KBM-7 (cell line): Measurements from ENCODE around the gene FEM1C.

ENCODE experiments used
- DNase-seq: peaks from one replicate; pipeline ENCODE4 v3.0.0-alpha.2; 2015
- in situ Hi-C: fragments of 300-500 bp; cut with MboI; formaldehyde crosslinking; loops from 2 replicates; pipeline ENCODE4 v1.14.3; 2020; ENCODE audit warnings: low sequenced_read_pairs, low pct_unique_long_range_greater_than_20kb, mixed read lengths

FEM1C gene

GRCh38 chr5:115531787-115532367 lies 12.7 kb downstream of the FEM1C start:
- no peak for DNase-seq
- in situ Hi-C loops: no loop called here

DNA sequence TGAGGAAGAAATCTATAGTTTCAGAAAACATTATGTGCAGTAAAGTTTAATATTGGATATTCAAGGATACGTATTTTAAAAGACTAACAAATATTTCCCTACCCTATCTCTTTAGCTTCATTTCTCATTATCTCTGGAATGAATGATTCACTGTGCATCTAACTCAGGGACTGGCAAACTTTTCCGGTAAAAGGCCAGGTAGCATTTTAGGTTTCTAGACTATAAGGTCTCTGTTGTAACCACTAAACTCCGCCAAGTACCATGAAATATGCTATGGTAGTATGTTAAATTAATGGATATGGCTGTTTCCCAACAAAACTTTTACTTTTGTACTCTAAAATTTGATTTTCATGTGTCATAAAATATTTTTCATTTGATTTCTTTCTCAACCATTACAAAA lies 13.2 kb downstream of the FEM1C start:
- no peak for DNase-seq
- in situ Hi-C loops: no loop called here

- no peak for DNase-seq
- in situ Hi-C loops: no loop called here
These were observed 14.1 kb downstream of the FEM1C start for GRCh38 chr5:115530426-115530825.

DNA sequence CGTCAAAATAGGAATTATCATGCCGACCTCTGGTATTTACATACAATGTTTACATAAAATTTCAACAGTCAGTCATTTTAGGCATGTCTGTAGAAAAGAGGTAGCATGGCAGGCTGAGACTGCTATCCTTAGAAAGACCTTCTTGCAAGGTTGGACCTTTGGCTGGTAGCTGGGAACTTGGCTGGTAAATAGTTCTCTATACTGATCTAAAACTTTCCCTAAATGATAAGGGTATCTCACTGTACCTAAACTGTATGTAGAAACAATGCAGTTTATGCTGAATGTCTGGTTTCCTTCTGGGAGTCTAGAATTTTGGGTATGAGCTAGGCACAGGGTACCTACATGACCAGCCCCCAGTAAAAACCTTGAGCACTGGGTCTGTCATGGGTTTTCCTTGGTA lies 18.0 kb downstream of the FEM1C start:
- DNase-seq: no peak
- in situ Hi-C loops: no loop called here

DNA sequence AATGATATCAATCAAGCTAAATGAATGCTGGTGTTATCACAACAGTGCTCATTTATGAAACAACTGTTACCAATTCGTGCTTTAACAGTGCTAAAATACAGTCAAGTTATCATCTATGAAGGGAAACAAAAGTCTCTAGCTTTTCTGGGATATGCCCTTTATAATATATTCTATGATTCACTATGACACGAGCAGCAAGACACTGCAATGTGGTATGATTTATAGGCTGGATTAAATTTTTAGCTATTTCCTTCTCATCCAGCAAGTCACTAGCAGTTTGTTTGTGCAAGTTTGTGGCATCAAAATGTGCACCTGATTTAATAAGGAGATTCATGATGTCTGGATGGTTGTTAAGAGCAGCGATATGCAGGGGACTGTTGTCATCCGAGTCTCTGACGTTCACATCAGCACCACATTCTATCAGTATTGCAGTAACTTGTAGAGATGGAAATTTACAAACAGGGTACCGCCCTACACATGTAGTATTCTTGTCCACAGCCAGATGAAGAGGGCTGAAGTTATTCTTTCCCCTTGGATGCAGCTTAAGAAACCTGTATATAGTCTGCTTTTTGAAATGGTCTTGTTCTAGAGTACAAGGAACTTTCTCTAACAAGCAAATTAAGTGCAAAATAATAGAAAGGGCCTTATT lies 20.3 kb downstream of the FEM1C start:
- in situ Hi-C loops: no loop called here

DNA sequence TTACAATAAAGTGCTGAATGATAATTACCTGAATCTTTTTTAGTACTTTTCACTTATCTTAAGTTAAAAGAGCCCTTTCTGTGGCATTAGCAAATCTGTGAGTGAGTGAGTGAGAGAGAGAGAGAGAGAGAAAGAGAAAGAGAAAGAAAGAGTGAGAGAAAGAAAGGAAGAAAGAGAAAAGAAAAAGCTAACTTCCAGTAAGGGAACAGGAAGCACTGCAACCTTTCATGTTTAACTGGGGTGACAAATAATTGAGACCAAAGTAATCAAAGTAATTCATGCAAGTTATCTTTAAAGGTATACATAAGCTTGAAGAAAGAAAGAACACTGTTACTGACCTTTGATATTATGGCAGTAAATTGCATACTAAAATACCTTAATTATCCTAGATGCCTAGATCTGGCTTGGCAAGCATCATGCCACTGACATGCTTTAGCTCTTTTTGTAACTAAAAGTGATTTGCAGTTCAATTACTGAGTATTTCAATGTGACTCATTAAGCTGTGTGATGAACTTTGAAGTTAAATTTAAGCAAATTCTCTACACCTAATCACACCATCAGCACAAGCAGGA lies 21.7 kb downstream of the FEM1C start:
- in situ Hi-C loops: no loop called here
- DNase-seq: no peak

More for the DNA sequence above, 20.3 kb downstream of the FEM1C start:
- no peak for DNase-seq

GRCh38 chr5:115520191-115520590 lies 24.4 kb downstream of the FEM1C start:
- no peak for DNase-seq
- in situ Hi-C loops: no loop called here

GRCh38 chr5:115516372-115516771 lies 28.2 kb downstream of the FEM1C start:
- in situ Hi-C loops: no loop called here

GRCh38 chr5:115514220-115514619 lies 30.4 kb downstream of the FEM1C start:
- DNase-seq: no peak

More at GRCh38 chr5:115516372-115516771, 28.2 kb downstream of the FEM1C start:
- DNase-seq: no peak

DNA sequence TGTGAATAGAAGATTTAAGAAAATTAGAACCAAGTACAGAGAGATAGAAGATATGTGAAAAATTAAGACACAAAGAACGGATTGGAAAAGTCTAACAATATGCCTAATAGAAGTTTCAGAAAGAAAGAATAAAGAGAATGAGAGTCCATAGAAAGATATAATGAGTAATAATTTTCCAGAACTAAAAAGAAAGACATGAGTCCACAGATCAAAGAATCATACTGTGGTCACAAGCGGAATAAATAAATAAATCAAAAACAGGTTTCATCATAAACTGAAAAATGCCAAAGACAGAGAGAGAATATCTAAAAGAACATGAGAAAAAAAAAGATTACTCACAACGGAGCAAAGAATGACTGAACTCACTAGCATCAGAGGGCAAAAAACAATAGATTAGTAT lies 32.9 kb downstream of the FEM1C start:
- no peak for DNase-seq
- in situ Hi-C loops: no loop called here

More at GRCh38 chr5:115514220-115514619, 30.4 kb downstream of the FEM1C start:
- in situ Hi-C loops: no loop called here

DNA sequence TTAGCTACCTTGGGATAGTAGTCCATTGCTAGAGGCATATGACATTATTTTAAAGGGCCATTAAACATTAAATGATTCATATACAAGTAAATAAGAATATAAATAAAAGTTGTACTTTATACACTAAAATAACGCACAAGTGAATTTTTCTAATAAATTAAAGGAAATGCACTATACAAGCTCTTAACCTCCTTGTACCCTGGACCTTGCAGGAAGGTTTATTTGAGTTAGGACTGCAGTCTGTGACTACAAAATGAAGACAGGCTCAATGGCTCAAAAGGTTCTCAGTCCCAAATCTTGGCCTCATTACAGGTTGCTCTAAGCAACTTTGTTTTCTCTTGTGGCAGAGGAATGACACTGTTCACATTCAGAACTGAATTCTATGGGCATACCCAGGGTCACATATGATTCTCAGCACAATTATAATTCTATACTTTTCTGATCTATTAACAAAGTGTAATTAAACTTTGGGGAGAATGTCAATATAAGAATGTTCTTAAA lies 34.4 kb downstream of the FEM1C start:
- in situ Hi-C loops: no loop called here

DNA sequence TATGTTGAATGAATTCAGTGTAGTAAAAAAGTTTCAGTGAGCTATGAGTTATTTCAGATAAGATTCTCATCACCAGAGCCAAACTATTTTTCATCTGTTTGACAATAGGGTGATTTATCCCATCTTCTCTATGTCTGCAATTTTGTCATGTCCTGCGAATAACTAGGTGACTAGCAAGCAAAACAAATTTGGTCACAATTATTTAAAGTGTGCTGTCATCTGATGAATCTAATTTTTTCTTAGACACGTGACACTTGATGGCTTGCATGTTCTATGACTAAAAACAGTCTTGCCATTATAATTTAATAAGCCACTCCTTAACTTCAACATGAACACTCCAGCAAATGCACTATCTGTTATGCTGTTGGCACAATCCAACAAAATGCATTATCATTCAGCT lies 35.0 kb downstream of the FEM1C start:
- in situ Hi-C loops: no loop called here
- no peak for DNase-seq

More for the DNA sequence above, 34.4 kb downstream of the FEM1C start:
- no peak for DNase-seq

DNA sequence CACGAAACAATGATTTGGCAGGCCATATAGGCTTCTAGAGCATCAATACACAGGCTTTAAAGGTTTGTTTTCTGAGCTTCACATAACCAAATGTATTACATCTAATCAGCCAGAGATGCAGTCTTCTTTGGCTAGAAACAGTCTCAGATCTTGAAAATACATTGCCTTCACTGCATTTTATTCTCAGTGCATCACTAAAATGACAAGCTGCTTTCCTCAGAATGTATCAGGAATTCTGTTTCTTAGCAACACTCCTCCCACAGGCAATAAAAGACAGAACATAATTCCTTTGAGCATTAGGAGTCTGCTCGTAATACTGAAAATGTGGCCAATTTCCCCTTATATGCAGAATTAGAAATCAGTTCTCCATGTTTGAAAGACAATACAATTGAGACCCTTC lies 36.9 kb downstream of the FEM1C start:
- no peak for DNase-seq
- in situ Hi-C loops: no loop called here

GRCh38 chr5:115503420-115503819 lies 41.2 kb downstream of the FEM1C start:
- DNase-seq: no peak
- in situ Hi-C loops: no loop called here

GRCh38 chr5:115501464-115502210 lies 42.9 kb downstream of the FEM1C start:
- DNase-seq: no peak
- in situ Hi-C loops: no loop called here

DNA sequence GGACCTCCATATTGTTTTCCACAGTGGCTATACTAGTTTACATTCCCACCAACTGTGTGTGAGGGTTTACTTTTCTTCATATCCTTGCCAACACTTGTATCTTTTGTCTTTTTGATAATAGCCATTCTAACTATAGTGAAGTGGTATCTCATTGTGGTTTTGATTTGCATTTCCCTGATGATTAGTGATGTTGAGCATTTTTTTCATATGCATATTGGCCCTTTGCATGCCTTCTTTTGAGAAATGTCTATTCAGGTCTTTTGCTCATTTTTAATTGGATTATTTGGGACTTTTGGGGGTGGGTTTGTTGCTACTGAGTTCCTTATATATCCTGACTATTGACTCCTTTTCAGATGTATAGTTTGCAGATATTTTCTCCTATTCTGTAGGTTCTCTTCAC lies 44.4 kb downstream of the FEM1C start:
- in situ Hi-C loops: no loop called here
- no peak for DNase-seq

GRCh38 chr5:115496936-115497576 lies 47.5 kb downstream of the FEM1C start:
- in situ Hi-C loops: no loop called here
- no peak for DNase-seq

DNA sequence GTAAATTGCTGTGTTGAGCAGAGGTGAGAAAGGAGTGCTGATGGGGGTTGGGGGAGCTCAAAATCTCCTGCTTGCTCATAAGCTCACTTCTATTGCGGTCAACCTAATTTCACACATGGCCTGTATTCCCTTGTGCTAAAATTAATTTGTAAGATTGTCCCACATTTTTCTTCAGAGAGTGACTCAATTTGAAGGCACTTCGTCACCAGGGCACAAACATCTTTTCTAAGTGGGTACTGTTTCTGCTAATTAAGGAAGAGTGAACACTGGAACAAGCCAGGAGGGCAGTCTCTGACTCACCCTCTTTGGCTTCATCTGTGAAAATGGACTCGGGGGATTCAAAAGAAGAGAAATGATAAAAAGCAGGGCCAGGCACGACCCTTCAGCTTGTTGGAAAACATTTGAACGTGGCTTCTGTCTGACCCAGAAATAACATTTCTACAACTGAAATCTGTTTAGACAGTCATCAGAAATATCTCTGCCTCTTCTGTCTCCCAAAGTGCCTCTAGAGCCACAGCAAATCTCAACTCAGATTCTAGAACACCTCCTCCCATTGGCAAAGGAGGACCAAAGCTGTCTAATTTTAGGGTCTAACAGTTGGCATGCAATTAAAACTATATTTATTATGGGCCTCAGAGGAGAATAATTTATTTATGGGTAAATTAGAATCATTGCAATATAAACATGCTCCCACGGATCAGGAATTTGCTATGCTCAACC lies 49.8 kb downstream of the FEM1C start:
- in situ Hi-C loops: no loop called here
- DNase-seq: no peak

DNA sequence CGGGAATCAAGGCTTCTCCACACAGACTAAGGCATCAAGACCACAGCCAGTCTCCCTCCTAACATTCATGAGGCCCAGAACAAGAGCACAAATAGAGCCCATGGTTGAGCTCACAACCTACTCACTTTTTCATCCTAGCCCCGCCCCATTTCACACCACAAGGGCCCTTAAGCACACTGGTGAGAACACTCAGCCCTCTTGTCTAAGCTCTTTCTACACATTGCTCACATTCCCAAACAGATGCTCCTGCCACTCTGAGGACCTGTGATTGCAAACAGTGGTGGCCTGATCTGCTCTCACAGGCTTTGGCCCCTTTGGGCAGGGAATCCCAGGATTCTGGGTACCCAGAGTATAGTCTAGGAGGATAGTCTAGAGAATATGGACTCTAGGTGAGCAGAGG lies 54.0 kb downstream of the FEM1C start:
- in situ Hi-C loops: no loop called here
- no peak for DNase-seq
